Astrocyte of the spinal cord (primary cell): ENCODE results near the gene AJAP1.
"Not testable (repeated sequence)": the region's sequence is repeated elsewhere in the genome, so short reads cannot be mapped to it uniquely, and the experiment has no call there.

Experiments
- DNase-seq: peaks from one replicate; pipeline ENCODE4 v3.0.0; 2011; ENCODE audit warnings: low read depth, low spot score
- H3K4me3 ChIP-seq: 2 replicates; pipeline ENCODE4 v1.5.1; 2011; ENCODE audit warnings: low read depth, mild to moderate bottlenecking, low read length, moderate library complexity
- in situ Hi-C: cut with HindIII; loops from 2 replicates; pipeline ENCODE4 v1.10.0; 2017; ENCODE audit warnings: low sequenced_read_pairs
- TF ChIP-seq, protein P1 (sequence below): IDR thresholded peaks from 2 replicates; pipeline ENCODE4 v1.5.1; 2012; ENCODE audit warnings: low read depth, mild to moderate bottlenecking, low read length, inconsistent platforms

The AJAP1 gene

DNA sequence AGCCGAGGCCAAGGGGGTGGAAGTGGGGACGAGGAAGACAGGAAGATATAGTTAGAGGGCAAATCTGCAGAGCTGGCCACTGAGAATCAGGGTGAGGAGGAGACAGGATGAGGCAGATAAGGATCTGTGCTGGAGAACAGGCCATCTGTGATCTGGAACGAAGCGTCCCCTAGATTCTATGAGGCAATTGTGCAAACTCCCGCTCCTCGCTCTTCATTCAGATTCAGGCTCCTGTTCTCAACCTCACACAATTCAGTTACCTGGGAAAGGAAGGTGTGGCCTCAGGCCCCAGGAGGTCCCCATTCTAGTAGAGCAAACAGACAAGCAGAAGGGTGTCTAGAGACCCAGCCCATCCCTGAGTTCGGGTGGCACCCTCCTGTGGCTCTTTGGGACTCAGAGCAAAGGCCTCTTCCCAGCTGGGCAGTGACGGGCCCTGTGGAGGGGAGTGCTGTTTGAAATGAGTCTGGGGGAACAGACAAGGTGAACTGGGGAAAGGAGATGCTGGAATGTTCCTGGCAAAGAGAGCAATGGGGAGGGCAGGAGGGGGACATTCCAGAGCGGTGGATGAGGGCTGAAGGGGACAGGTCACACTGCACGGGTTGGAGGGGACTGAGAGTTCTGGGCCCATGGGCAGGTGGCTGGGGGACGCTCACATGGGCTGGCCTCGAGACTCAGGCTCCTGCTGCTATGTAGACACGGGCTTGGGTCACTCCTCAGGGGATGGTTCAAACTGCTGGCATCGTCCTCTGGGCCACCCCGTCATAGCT is 39.9 kb upstream of the AJAP1 start:
- DNase-seq, result no peak
- in situ Hi-C loops, result no loop called here
- H3K4me3 ChIP-seq, result no peak overlapping the region
- TF ChIP-seq, protein P1, sequence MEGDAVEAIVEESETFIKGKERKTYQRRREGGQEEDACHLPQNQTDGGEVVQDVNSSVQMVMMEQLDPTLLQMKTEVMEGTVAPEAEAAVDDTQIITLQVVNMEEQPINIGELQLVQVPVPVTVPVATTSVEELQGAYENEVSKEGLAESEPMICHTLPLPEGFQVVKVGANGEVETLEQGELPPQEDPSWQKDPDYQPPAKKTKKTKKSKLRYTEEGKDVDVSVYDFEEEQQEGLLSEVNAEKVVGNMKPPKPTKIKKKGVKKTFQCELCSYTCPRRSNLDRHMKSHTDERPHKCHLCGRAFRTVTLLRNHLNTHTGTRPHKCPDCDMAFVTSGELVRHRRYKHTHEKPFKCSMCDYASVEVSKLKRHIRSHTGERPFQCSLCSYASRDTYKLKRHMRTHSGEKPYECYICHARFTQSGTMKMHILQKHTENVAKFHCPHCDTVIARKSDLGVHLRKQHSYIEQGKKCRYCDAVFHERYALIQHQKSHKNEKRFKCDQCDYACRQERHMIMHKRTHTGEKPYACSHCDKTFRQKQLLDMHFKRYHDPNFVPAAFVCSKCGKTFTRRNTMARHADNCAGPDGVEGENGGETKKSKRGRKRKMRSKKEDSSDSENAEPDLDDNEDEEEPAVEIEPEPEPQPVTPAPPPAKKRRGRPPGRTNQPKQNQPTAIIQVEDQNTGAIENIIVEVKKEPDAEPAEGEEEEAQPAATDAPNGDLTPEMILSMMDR, result no peak

DNA sequence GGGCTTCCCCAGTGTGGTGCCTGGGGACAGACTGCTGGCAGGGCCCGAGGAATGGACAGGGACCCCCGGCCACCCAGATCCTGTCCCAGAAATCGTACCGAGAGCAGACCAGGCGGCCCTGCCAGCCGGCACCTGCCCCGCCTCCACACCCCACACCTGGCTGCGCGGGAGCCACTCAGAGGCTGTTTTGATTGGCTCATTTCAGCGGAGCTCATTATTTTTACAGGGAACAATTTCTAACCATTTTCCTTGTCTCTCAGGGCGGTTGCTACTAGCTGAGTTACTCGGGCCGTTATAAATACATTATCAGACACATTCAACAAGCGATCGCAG is 39.3 kb upstream of the AJAP1 start:
- TF ChIP-seq, protein P1, result no peak
- in situ Hi-C loops, result no loop called here
- H3K4me3 ChIP-seq, result no peak overlapping the region
- no peak for DNase-seq

DNA sequence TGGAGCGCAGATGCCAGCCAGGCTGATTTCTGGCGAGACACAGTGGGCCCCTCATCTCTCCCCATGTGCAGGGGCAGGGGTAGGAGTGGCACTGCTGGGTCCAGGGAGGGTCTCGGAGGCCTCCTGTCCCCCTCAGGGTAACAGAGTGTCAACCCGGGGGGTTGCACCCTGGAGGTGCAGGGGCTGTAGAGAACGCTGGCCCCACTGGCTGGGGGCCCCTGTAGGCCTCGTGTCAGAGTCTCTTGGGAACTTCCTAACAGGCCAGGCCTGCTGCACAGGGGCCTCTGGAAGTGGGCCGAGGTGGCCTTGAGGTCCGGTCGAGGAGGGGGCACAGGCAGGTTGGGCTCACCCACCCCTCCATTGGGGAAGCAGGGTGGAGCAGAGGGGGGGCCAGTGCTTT is 38.9 kb upstream of the AJAP1 start:
- TF ChIP-seq, protein P1, result no peak
- no peak for DNase-seq
- in situ Hi-C loops, result no loop called here
- no peak overlapping the region for H3K4me3 ChIP-seq

DNA sequence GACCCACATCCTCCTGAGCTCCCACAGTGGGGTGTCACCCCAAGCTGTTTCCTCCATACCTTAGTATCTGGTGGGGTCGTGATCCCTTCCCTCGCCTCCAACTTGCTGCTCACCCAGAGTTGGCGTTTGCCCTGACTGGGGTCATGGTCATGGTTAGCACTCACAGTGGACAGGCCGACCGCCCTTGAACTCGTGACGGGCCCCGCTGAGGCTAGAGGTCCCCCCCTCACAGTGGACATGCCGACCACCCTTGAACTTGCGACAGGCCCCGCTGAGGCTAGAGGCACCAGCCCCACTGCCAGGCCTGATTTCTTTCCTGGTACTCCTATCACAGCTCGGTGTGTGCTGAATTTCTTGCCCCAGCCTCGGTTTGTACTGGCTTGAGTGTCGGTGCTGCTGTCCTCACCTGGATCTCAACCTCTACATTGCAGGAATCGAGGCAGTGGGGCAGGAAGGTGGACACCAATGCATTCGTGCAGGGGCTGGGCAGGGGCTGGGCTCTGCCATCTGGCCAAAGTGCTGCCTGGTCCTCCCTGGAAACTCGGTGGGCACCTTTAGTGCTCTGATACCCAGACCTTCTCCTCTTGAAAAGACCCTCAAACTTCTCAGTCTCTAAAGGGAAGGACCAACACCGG is 37.5 kb upstream of the AJAP1 start:
- H3K4me3 ChIP-seq, result no peak overlapping the region
- DNase-seq, result no peak
- in situ Hi-C loops, result no loop called here
- TF ChIP-seq, protein P1, result no peak

DNA sequence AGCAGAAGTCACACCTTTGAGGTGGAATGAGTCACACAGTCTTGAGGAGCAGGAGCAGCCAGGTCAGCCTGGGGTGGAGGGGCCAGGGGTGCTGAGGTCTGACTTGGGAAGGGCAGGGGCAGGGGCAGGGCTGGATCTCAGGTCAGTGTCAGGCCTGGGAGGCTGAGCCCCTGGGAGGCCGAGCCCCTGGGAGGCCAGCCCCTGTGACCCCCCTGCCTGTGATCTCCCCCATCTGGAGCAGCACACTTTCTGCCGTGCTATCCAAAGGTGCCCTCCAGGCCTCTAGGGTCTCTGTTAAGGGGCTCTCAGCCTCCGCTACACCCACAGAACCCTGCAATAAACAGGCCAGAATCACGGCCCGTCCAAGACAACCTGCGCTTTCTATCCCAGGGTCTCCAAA is 36.9 kb upstream of the AJAP1 start:
- TF ChIP-seq, protein P1, result no peak
- in situ Hi-C loops, result no loop called here
- DNase-seq, result no peak

DNA sequence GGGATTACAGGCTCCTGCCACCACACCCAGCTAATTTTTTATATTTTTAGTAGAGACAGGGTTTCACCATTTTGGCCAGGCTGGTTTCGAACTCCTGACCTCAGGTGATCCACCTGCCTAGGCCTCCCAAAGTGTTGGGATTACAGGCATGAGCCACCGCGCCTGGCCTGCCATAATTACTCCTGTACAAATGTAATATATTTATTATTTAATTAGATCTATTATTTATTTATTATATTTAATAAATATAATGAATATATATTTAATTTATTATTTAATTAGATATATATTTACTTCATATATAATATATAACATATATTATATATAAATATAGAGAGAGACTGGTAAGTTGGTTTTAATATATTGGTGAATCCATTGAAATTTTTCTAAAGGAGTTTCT is 35.6 kb upstream of the AJAP1 start:
- H3K4me3 ChIP-seq, DNase-seq, in situ Hi-C loops: not testable (repeated sequence)

More for the DNA sequence above, 36.9 kb upstream of the AJAP1 start:
- H3K4me3 ChIP-seq, result no peak overlapping the region

DNA sequence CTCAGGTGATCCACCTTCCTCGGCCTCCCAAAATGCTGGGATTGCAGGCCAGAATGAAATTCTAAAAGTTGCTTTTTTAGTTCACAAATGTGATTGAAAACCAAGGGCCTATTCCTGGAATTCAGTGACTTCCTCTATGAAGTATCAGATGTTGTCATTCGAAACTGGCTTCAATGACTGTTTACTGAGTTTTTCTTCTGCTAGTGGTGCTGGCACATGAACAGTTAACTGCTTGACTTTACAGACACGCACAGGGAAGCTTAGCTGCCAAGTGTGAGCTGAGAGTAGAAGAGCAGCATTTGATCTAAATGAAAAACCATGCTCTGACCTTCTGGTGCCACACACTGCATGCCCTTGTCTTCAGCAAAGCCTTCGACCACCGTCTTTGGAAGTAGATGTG is 32.8 kb upstream of the AJAP1 start:
- no peak for DNase-seq
- in situ Hi-C loops, result no loop called here
- TF ChIP-seq, protein P1, result no peak
- no peak overlapping the region for H3K4me3 ChIP-seq
